Choroid plexus epithelial cell (primary cell): Measurements from ENCODE around the gene ACTG1.

Experiments used
- DNase-seq: peaks from one replicate; pipeline ENCODE4 v3.0.0-alpha.2; 2010; ENCODE audit warnings: low read depth
- H3K4me3 ChIP-seq: 2 replicates; pipeline ENCODE4 v1.5.1; 2011; ENCODE audit warnings: low read depth, mild to moderate bottlenecking, control low read depth, low read length, moderate library complexity
- CTCF ChIP-seq: conservative IDR thresholded peaks from 2 replicates; pipeline ENCODE4 v1.5.1; 2011; ENCODE audit warnings: low read depth, mild to moderate bottlenecking, control low read depth, inconsistent platforms, low read length, moderate library complexity

The ACTG1 gene

GRCh38 chr17:81466564-81467472 is 45.8 kb downstream of the ACTG1 start:
- no peak for TF ChIP-seq CTCF

GRCh38 chr17:81465910-81466309 is 46.7 kb downstream of the ACTG1 start:
- TF ChIP-seq CTCF, result no peak
- H3K4me3 ChIP-seq, result no peak overlapping the region
- DNase-seq, result no peak

More at GRCh38 chr17:81466564-81467472, 45.8 kb downstream of the ACTG1 start:
- DNase-seq, result no peak
- no peak overlapping the region for H3K4me3 ChIP-seq

- TF ChIP-seq CTCF, result no peak
- no peak for DNase-seq
- H3K4me3 ChIP-seq, result no peak overlapping the region
Observed at GRCh38 chr17:81464586-81464985, 48.0 kb downstream of the ACTG1 start.

- no peak overlapping the region for H3K4me3 ChIP-seq
- TF ChIP-seq CTCF, result no peak
- DNase-seq, result no peak
Observed at GRCh38 chr17:81463506-81463905, 49.1 kb downstream of the ACTG1 start.

GRCh38 chr17:81462506-81463125 is 50.0 kb downstream of the ACTG1 start:
- DNase-seq, result no peak
- no peak overlapping the region for H3K4me3 ChIP-seq
- TF ChIP-seq CTCF, result no peak

GRCh38 chr17:81461607-81462500 is 50.7 kb downstream of the ACTG1 start:
- TF ChIP-seq CTCF, result no peak
- DNase-seq, result no peak
- no peak overlapping the region for H3K4me3 ChIP-seq
